Measurements from ENCODE around the gene RPL13A. TPM values are rescaled to one million over a fixed set of nuclear protein-coding genes. Genes with fewer than 3 reads are reported as not detected.

RPL13A gene
- total and polyA plus RNA-seq, 2 of the 4 experiments (the other 2 are of a cell fraction), result 1,477 to 2,069 TPM

DNA sequence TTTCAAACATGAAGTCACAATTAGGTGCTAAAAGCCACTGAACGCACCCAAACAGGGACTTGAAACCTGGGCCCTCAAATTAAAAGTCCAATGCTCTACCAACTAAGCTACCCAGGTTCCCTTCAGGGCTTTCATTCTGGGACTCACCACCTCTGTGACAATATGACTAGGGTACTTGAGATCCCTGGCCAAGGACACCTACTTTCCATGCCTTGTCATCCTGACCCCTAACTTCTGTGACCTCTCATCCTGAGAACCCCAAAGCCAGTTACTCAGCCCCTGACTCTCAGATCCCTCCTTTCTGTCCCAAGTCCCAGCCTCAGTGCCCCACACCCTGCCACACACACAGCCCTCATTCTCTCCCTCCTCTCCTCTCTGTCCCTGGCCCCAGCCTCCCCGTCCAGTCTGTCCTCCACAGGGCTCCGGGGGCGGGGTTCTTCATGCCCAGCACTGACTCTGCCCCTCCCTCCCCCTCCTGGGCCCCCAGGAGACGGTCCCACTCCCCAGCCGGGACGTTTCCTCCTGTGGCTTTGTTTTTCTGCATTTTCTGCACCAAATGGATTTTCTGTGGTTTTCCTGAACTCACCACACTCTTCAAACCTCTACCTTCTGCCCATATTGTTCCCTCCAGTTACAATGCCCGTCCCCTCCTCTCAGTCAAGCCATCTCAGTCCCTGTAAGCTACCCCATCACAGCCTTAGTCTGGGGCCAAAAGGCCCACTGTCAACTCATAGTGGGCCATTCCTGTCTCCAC lies 47.4 kb downstream of the RPL13A start:
- Histone ChIP-seq H3K56ac (ENCODE audit: extremely low read depth, insufficient read depth, low read length) (no peak overlapping the region), H2BK15ac (ENCODE audit: low read depth, low read length) (no peak overlapping the region), H4K5ac (ENCODE audit: low read depth, low read length) (no peak overlapping the region), H3K79me1 (ENCODE audit: low read depth in 1 of 2, low read length in 2 of 2) (peaks cover 5 to 23% of the 10 kb centered on the region in 2 experiments), H3K4me2 (ENCODE audit: low read depth, low read length) (no peak overlapping the region), H3K14ac (replicated peaks; ENCODE audit: low read depth, low read length) (no peak overlapping the region), H2BK20ac (ENCODE audit: low read depth, low read length) (no peak overlapping the region), H3K9me1 (ENCODE audit: insufficient read depth, low read length) (0 out of 2 replicates have a peak, but pooled peaks cover 3% of the 10 kb centered on the region), H2AK9ac (replicated peaks; ENCODE audit: low read depth, low read length, poor library complexity) (peak overlapping the region; percentile 31), H4K8ac (ENCODE audit: low read depth in 2 of 2, low read length in 2 of 2) (no peak overlapping the region), H3K4ac (ENCODE audit: low read depth, low read length) (no peak overlapping the region), H4K20me1 (ENCODE audit: insufficient read depth, low read length) (peaks cover 4% of the 10 kb centered on the region), H3K23ac (ENCODE audit: low read depth, low read length) (peak overlapping the region; percentile 52; the same call in 1 of the 2 replicates), H3K4me1 (ENCODE audit: control insufficient read depth, insufficient read depth, low read length) (peaks cover 4% of the 10 kb centered on the region), H3K27me3 (ENCODE audit: control insufficient read depth, insufficient read depth, low read length) (no peaks in the 10 kb centered on the region), H3K9ac (ENCODE audit: low read depth, low read length) (no peak overlapping the region), H2BK120ac (ENCODE audit: low read depth, low read length) (no peak overlapping the region), H3K18ac (ENCODE audit: low read depth, low read length) (no peak overlapping the region), H3K9me3 (ENCODE audit: control insufficient read depth, insufficient read depth, low read length) (no peaks in the 10 kb centered on the region), H2BK5ac (ENCODE audit: low read depth, low read length, poor library complexity, severe bottlenecking) (no peak overlapping the region), H3K27ac (ENCODE audit: insufficient read depth, low read length) (no peak overlapping the region), H2AFZ (replicated peaks; ENCODE audit: low read length, poor library complexity) (no peak overlapping the region), H3K4me3 (ENCODE audit: insufficient read depth, low read depth, low read length) (no peak overlapping the region), H2AK5ac (ENCODE audit: low read depth, low read length) (peak overlapping the region; percentile 25; the same call in 1 of the 2 replicates), H3K36me3 (ENCODE audit: control insufficient read depth, insufficient read depth, low read length) (peaks cover 21% of the 10 kb centered on the region), H4K91ac (ENCODE audit: insufficient read depth, low read depth, low read length) (no peak overlapping the region)
- 76% methylated on average over 5 of the region's 8 CpGs; no CpG with 5 or more reads in 1 of the 2 experiments for WGBS, 2 experiments (ENCODE audit: extremely low coverage in 2 of 2, insufficient read length in 1 of 2)
- BruUV-seq (replicated peaks), result no TSS peak
- in situ Hi-C loops (cut with MboI; ENCODE audit: low sequenced_read_pairs) (no loop called here), intact Hi-C loops (cut with micrococcal nuclease) (no loop called here), dilution Hi-C loops (cut with HindIII; ENCODE audit: low sequenced_read_pairs, unreplicated experiment) (no loop called here)
- DNase-seq (no peak), ATAC-seq (ENCODE audit: low read depth) (no peak)
- no peak for TF ChIP-seq MXI1 (IDR thresholded peaks at IDR 0.05; ENCODE audit: borderline replicate concordance, low read depth, low read length)
- no peak for TF ChIP-seq MAZ (IDR thresholded peaks at IDR 0.05; ENCODE audit: borderline replicate concordance, low read depth, low read length)
- TF ChIP-seq RFX5 (IDR thresholded peaks at IDR 0.05; ENCODE audit: low read depth, low read length), result no peak
- no peak for TF ChIP-seq NFE2L2 (IDR thresholded peaks at IDR 0.05; ENCODE audit: low read depth, low read length)
- no peak for TF ChIP-seq CEBPB (IDR thresholded peaks at IDR 0.05; ENCODE audit: low read depth, low read length)
- TF ChIP-seq BHLHE40 (IDR thresholded peaks at IDR 0.05; ENCODE audit: low read depth, low read length), result no peak
- TF ChIP-seq, protein P1, sequence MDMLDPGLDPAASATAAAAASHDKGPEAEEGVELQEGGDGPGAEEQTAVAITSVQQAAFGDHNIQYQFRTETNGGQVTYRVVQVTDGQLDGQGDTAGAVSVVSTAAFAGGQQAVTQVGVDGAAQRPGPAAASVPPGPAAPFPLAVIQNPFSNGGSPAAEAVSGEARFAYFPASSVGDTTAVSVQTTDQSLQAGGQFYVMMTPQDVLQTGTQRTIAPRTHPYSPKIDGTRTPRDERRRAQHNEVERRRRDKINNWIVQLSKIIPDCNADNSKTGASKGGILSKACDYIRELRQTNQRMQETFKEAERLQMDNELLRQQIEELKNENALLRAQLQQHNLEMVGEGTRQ (IDR thresholded peaks at IDR 0.05; ENCODE audit: low read depth, low read length), result no peak
- TF ChIP-seq, protein P2, sequence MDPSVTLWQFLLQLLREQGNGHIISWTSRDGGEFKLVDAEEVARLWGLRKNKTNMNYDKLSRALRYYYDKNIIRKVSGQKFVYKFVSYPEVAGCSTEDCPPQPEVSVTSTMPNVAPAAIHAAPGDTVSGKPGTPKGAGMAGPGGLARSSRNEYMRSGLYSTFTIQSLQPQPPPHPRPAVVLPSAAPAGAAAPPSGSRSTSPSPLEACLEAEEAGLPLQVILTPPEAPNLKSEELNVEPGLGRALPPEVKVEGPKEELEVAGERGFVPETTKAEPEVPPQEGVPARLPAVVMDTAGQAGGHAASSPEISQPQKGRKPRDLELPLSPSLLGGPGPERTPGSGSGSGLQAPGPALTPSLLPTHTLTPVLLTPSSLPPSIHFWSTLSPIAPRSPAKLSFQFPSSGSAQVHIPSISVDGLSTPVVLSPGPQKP (IDR thresholded peaks at IDR 0.05; ENCODE audit: borderline replicate concordance, low read depth, low read length), result no peak
- ChIA-PET CTCF (interaction anchor here (0.9 kb wide), 1 partner anchor 12 kb away, joined by 5 read pairs; no protein-coding TSS in a partner anchor), POLR2A (ENCODE audit: unreplicated experiment) (interaction anchor here (0.6 kb wide), 1 partner anchor 37 kb away, joined by 3 read pairs; no protein-coding TSS in a partner anchor)
